SH-SY5Y (cell line): ENCODE results near the gene TAF4.

Source experiments
- GATA2 ChIP-seq: IDR thresholded peaks from 2 replicates; pipeline ENCODE4 v1.6.1; 2011; ENCODE audit warnings: mild to moderate bottlenecking, low read depth, low read length
- GATA3 ChIP-seq: IDR thresholded peaks from 2 replicates; pipeline ENCODE4 v1.6.1; 2011; ENCODE audit warnings: low read depth, mild to moderate bottlenecking, low read length, moderate library complexity

DNA sequence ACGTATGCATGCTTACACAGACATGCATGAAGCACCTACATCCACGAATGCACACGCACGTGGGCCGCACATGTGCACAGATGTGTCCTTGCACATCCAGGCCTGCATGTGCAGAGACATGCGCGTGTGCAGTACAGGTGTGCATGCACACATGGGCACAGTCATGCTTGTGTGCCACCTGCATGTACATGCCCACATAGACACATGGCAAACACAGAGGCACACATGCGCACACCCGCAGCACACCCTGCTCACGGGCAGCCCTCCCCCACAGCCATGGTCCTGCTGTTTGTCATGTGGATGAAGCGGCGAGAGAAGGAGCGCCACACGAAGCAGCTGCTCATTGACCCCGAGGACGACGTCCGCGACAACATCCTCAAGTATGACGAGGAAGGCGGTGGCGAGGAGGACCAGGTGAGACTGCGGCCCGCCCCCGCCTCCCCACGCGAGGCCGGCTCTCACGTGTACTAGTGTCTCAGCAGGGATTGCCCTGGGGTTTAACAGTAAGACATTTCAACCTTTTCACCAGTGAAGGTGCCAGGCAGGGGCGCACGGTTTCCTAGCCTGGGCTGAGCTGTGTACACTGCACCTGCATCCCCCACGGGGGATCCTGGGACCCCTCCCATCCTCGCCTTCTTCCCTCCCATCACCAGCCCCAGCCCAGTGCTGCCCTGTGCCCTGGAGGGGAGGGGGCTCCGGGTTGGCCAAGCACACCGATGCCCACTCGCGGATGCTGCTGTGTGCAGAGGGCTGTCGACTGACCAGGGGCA, 132.8 kb downstream of the TAF4 start:
- TF ChIP-seq GATA2 (no peak), GATA3 (no peak)
